ENCODE measurements around the gene VASH2. TPM values are rescaled to one million over a fixed set of nuclear protein-coding genes. Genes with fewer than 3 reads are reported as not detected.

The VASH2 gene
- total and polyA plus RNA-seq, 2 of the 4 experiments (the other 2 are of a cell fraction): 0.90 to 1.2 TPM

DNA sequence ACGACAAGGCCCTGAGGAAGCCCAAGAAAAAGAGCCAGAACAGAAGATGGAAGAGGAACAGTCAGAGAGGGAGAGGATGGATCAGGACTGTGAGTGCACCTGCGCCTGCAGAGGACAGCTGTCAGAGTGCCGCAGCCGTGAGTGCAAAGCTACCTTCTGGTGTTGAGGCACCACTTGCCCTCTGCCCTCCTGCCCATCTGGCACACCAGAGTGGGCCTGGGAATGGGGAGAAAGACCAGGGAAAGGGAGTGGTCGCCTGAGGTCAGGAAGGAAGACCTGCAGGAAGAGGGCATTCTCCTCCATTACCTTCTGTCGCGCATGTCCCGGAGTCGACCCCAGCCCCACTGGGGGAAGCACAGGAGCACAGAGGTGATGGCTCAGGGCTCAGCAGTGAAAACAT lies 26.2 kb downstream of the VASH2 start:
- Histone ChIP-seq H2AFZ (replicated peaks; ENCODE audit: low read length, poor library complexity) (no peak overlapping the region), H2BK20ac (ENCODE audit: low read depth, low read length) (no peak overlapping the region), H3K36me3 (ENCODE audit: control insufficient read depth, insufficient read depth, low read length) (peaks cover 16% of the 10 kb centered on the region), H3K9ac (ENCODE audit: low read depth, low read length) (no peak overlapping the region), H3K18ac (ENCODE audit: low read depth, low read length) (no peak overlapping the region), H3K23ac (ENCODE audit: low read depth, low read length) (no peak overlapping the region), H2BK15ac (ENCODE audit: low read depth, low read length) (no peak overlapping the region), H3K14ac (replicated peaks; ENCODE audit: low read depth, low read length) (no peak overlapping the region), H4K5ac (ENCODE audit: low read depth, low read length) (no peak overlapping the region), H3K27me3 (ENCODE audit: control insufficient read depth, insufficient read depth, low read length) (no peaks in the 10 kb centered on the region), H3K4me3 (ENCODE audit: insufficient read depth, low read depth, low read length) (no peak overlapping the region), H3K27ac (ENCODE audit: insufficient read depth, low read length) (no peak overlapping the region), H3K4ac (ENCODE audit: low read depth, low read length) (no peak overlapping the region), H4K20me1 (ENCODE audit: insufficient read depth, low read length) (no peaks in the 10 kb centered on the region), H4K8ac (ENCODE audit: low read depth in 2 of 2, low read length in 2 of 2) (no peak overlapping the region), H4K91ac (ENCODE audit: insufficient read depth, low read depth, low read length) (no peak overlapping the region), H2AK5ac (ENCODE audit: low read depth, low read length) (no peak overlapping the region), H3K9me3 (ENCODE audit: control insufficient read depth, insufficient read depth, low read length) (no peaks in the 10 kb centered on the region), H2BK120ac (ENCODE audit: low read depth, low read length) (no peak overlapping the region), H3K56ac (ENCODE audit: extremely low read depth, insufficient read depth, low read length) (no peak overlapping the region), H3K79me1 (ENCODE audit: low read depth in 1 of 2, low read length in 2 of 2) (no peaks in the 10 kb centered on the region), H2BK5ac (ENCODE audit: low read depth, low read length, poor library complexity, severe bottlenecking) (no peak overlapping the region), H3K4me1 (ENCODE audit: control insufficient read depth, insufficient read depth, low read length) (peaks cover 10% of the 10 kb centered on the region; the same call in 1 of the 2 replicates), H3K4me2 (ENCODE audit: low read depth, low read length) (no peak overlapping the region), H3K9me1 (ENCODE audit: insufficient read depth, low read length) (no peaks in the 10 kb centered on the region), H2AK9ac (replicated peaks; ENCODE audit: low read depth, low read length, poor library complexity) (no peak overlapping the region)
- WGBS, 2 experiments (ENCODE audit: extremely low coverage in 2 of 2, insufficient read length in 1 of 2): no CpG with 5 or more reads among the region's 9 CpGs
- TF ChIP-seq NFE2L2 (IDR thresholded peaks at IDR 0.05; ENCODE audit: low read depth, low read length): no peak
- TF ChIP-seq SMC3 (IDR thresholded peaks at IDR 0.05; ENCODE audit: low read depth, low read length): no peak
- TF ChIP-seq CEBPB (IDR thresholded peaks at IDR 0.05; ENCODE audit: low read depth, low read length): no peak
- TF ChIP-seq MXI1 (IDR thresholded peaks at IDR 0.05; ENCODE audit: borderline replicate concordance, low read depth, low read length): no peak
- TF ChIP-seq FOS (IDR thresholded peaks at IDR 0.05; ENCODE audit: low read depth, low read length): no peak
- TF ChIP-seq BHLHE40 (IDR thresholded peaks at IDR 0.05; ENCODE audit: low read depth, low read length): no peak
- TF ChIP-seq, protein P1, sequence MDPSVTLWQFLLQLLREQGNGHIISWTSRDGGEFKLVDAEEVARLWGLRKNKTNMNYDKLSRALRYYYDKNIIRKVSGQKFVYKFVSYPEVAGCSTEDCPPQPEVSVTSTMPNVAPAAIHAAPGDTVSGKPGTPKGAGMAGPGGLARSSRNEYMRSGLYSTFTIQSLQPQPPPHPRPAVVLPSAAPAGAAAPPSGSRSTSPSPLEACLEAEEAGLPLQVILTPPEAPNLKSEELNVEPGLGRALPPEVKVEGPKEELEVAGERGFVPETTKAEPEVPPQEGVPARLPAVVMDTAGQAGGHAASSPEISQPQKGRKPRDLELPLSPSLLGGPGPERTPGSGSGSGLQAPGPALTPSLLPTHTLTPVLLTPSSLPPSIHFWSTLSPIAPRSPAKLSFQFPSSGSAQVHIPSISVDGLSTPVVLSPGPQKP (IDR thresholded peaks at IDR 0.05; ENCODE audit: borderline replicate concordance, low read depth, low read length): no peak
- TF ChIP-seq, protein P2, sequence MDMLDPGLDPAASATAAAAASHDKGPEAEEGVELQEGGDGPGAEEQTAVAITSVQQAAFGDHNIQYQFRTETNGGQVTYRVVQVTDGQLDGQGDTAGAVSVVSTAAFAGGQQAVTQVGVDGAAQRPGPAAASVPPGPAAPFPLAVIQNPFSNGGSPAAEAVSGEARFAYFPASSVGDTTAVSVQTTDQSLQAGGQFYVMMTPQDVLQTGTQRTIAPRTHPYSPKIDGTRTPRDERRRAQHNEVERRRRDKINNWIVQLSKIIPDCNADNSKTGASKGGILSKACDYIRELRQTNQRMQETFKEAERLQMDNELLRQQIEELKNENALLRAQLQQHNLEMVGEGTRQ (IDR thresholded peaks at IDR 0.05; ENCODE audit: low read depth, low read length): no peak
- no peak for TF ChIP-seq RFX5 (IDR thresholded peaks at IDR 0.05; ENCODE audit: low read depth, low read length)
- no peak for TF ChIP-seq RAD21 (IDR thresholded peaks at IDR 0.05; ENCODE audit: low read length)
- TF ChIP-seq CHD1 (IDR thresholded peaks at IDR 0.05; ENCODE audit: low read depth, low read length): no peak
- no peak for TF ChIP-seq MAFK (IDR thresholded peaks at IDR 0.05; ENCODE audit: low read depth, low read length)
- no peak for TF ChIP-seq POLR2A (IDR thresholded peaks at IDR 0.05; ENCODE audit: low read depth, low read length)
- no peak for TF ChIP-seq RCOR1 (IDR thresholded peaks at IDR 0.05; ENCODE audit: insufficient replicate concordance, low read length)
- TF ChIP-seq, protein P3, sequence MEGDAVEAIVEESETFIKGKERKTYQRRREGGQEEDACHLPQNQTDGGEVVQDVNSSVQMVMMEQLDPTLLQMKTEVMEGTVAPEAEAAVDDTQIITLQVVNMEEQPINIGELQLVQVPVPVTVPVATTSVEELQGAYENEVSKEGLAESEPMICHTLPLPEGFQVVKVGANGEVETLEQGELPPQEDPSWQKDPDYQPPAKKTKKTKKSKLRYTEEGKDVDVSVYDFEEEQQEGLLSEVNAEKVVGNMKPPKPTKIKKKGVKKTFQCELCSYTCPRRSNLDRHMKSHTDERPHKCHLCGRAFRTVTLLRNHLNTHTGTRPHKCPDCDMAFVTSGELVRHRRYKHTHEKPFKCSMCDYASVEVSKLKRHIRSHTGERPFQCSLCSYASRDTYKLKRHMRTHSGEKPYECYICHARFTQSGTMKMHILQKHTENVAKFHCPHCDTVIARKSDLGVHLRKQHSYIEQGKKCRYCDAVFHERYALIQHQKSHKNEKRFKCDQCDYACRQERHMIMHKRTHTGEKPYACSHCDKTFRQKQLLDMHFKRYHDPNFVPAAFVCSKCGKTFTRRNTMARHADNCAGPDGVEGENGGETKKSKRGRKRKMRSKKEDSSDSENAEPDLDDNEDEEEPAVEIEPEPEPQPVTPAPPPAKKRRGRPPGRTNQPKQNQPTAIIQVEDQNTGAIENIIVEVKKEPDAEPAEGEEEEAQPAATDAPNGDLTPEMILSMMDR (conservative IDR thresholded peaks at IDR 0.05; ENCODE audit: low read depth, low read length): no peak
- no peak for TF ChIP-seq MAZ (IDR thresholded peaks at IDR 0.05; ENCODE audit: borderline replicate concordance, low read depth, low read length)
- intact Hi-C loops (cut with micrococcal nuclease): no loop called here
- POLR2A ChIA-PET (ENCODE audit: unreplicated experiment): no interaction called here
- ATAC-seq (ENCODE audit: low read depth): no peak
- in situ Hi-C loops (cut with MboI; ENCODE audit: low sequenced_read_pairs): loop anchor here (25.0 kb wide), 1 partner anchor 314 kb away; no protein-coding TSS in a partner anchor
- dilution Hi-C loops (cut with HindIII; ENCODE audit: low sequenced_read_pairs, unreplicated experiment): no loop called here
- DNase-seq: no peak
- no TSS peak for BruUV-seq (replicated peaks)
- CTCF ChIA-PET: interaction anchor here (1.4 kb wide), 1 partner anchor 8 kb away, joined by 3 read pairs; no protein-coding TSS in a partner anchor
